ENCODE data around the gene IFNA10. TPM values are rescaled to one million over a fixed set of nuclear protein-coding genes. Genes with fewer than 3 reads are reported as not detected.
A peak's percentile ranks its signal among the peaks of the same experiment; 100 is the strongest.
"Not testable (repeated sequence)": the region's sequence is repeated elsewhere in the genome, so short reads cannot be mapped to it uniquely, and the experiment has no call there.

The IFNA10 gene
- total RNA-seq, 2 experiments from 2014 or later = not detected

DNA sequence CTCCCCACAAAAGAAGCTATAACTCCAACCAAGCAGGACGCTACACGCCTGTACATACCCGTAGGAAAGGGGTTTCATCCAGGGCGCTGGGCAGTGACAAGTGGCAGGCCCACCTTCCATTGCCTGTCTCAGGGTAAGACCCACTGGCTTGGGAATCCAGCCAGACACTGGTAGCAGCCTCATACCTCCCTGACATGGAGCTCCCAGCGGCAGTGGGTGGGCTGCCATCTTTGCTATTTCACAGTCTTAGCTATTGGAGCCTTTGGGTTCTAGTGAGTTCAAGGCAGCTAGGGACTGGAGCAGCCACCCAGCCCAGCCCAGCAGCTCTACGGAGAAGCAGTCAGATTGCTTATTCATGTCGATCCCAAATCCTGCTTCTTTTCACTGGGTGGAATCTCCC is 3.4 kb upstream of the IFNA10 start:
- no peak overlapping the region for H3K27ac Mint-ChIP-seq
- H3K4me3 Mint-ChIP-seq = no peak overlapping the region
- H3K4me1 Mint-ChIP-seq (ENCODE audit: low read depth) = peaks cover 6% of the 10 kb centered on the region
- ATAC-seq (no peak), DNase-seq (no peak)
- POLR2A ChIA-PET = no interaction called here
- TF ChIP-seq, protein P1, sequence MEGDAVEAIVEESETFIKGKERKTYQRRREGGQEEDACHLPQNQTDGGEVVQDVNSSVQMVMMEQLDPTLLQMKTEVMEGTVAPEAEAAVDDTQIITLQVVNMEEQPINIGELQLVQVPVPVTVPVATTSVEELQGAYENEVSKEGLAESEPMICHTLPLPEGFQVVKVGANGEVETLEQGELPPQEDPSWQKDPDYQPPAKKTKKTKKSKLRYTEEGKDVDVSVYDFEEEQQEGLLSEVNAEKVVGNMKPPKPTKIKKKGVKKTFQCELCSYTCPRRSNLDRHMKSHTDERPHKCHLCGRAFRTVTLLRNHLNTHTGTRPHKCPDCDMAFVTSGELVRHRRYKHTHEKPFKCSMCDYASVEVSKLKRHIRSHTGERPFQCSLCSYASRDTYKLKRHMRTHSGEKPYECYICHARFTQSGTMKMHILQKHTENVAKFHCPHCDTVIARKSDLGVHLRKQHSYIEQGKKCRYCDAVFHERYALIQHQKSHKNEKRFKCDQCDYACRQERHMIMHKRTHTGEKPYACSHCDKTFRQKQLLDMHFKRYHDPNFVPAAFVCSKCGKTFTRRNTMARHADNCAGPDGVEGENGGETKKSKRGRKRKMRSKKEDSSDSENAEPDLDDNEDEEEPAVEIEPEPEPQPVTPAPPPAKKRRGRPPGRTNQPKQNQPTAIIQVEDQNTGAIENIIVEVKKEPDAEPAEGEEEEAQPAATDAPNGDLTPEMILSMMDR (IDR thresholded peaks at IDR 0.05) = no peak
- CTCF ChIA-PET = interaction anchor here (0.7 to 1.9 kb wide), 3 partner anchors 15 to 185 kb away, joined by 3 to 7 read pairs (median 4); no protein-coding TSS in a partner anchor
- no peaks in the 10 kb centered on the region for H3K9me3 Mint-ChIP-seq
- H3K27me3 Mint-ChIP-seq = peaks cover 3% of the 10 kb centered on the region
- H3K36me3 Mint-ChIP-seq (ENCODE audit: low read depth) = no peaks in the 10 kb centered on the region
- intact Hi-C loops (cut with micrococcal nuclease) = loop anchor here (10.0 kb wide), 1 partner anchor 574 kb away; no protein-coding TSS in a partner anchor

- TF ChIP-seq, protein P1 (IDR thresholded peaks at IDR 0.05) = no peak
- H3K27me3 Mint-ChIP-seq = peaks cover 5% of the 10 kb centered on the region
- ChIA-PET CTCF (no interaction called here), POLR2A (no interaction called here)
- intact Hi-C loops (cut with micrococcal nuclease) = no loop called here
- ATAC-seq (peak; percentile 42), DNase-seq (no peak)
- peaks cover 3% of the 10 kb centered on the region for H3K9me3 Mint-ChIP-seq
- H3K4me3 Mint-ChIP-seq = no peak overlapping the region
- no peak overlapping the region for H3K27ac Mint-ChIP-seq
- H3K36me3 Mint-ChIP-seq (ENCODE audit: low read depth) = no peaks in the 10 kb centered on the region
- peaks cover 5% of the 10 kb centered on the region for H3K4me1 Mint-ChIP-seq (ENCODE audit: low read depth)
Observed at GRCh38 chr9:21205204-21205603, 1.7 kb downstream of the IFNA10 start.

DNA sequence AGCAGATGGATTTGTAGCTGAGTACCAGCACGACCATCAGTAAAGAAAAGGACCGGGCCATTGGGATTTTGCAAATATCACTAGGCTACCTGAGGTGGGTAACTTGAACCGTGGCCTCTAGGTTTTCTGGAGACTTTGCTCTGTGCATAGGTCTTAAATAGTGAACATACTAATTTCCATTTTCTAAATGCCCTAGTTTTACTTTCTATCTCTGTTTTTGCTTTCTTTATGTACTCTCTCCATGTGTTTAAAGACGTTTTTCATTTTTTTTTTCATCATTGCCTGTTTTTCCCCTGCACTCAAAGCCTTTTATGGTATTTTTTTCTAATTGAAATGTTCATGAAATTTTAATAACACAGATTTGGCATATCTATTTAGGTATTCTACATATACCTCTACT is 4.8 kb downstream of the IFNA10 start, which contains the start of gene IFNA7:
Gene IFNA7, minus strand, starts transcription at position 101 of the 400 bp plus-strand sequence. Its CDS starts 40 bp downstream, at position 61.
- CTCF ChIA-PET = interaction anchor here (0.6 to 1.5 kb wide), 3 partner anchors 11 to 194 kb away, joined by 3 read pairs; no protein-coding TSS in a partner anchor
- intact Hi-C loops (cut with micrococcal nuclease); H3K4me1 Mint-ChIP-seq (ENCODE audit: low read depth); H3K27me3 Mint-ChIP-seq; H3K4me3 Mint-ChIP-seq; ATAC-seq; POLR2A ChIA-PET; H3K27ac Mint-ChIP-seq; DNase-seq; H3K9me3 Mint-ChIP-seq; H3K36me3 Mint-ChIP-seq (ENCODE audit: low read depth): not testable (repeated sequence)

DNA sequence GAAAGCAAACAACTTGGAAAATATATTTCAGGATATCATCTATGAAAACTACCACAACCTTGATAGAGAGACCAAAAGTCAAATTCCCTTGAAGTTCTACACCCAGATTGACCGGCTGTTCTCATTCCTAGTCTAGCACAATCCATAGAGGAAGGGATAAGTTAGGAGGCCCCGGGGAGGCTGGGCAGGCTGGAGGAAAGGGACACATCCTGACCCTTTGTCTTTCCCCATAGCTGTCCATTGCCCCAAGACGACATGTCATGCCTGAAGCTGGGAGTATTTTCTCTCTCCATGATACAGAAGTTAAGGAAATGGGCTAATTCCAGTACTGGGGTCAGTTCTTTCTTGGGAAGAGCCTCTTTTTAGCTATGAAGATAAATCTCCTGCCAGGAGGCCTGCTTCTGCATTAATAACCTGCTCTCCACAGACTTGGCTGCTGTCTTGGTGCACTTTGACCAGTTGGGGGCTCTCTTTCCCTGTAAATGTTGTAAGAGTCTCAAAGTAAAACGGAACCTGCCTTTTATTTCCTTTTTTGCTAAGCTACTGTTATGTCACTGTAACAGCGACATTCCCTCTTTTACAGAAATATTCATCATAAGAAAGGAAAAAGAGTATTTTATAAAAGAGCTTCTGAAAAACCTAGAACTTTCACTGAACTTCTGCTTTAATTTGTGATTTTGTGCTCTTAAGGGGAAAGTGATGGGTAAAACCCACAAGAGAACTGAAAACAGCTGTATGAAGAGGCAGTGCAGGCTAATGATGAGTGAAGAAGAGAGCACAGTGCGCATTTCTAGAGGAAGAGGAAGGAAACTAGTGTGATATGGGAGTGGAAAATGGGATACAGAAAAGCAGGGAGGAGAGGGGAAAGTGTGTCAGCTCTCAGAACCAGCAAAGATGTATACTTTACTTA is 11.8 kb downstream of the IFNA10 start:
- intact Hi-C loops (cut with micrococcal nuclease) = not testable (repeated sequence)
- ATAC-seq = peak; percentile 99
- POLR2A ChIA-PET = interaction anchor here (0.6 kb wide), 2 partner anchors 38 to 133 kb away, joined by 3 read pairs; no protein-coding TSS in a partner anchor

GRCh38 chr9:21187487-21187886 is 19.5 kb downstream of the IFNA10 start, which contains the start of gene IFNA4:
Gene IFNA4 (minus strand): TSS chr9:21187587. CDS start chr9:21187531, 56 bp downstream.
- H3K4me1 Mint-ChIP-seq (ENCODE audit: low read depth); H3K9me3 Mint-ChIP-seq; DNase-seq; intact Hi-C loops (cut with micrococcal nuclease); H3K36me3 Mint-ChIP-seq (ENCODE audit: low read depth); H3K27me3 Mint-ChIP-seq; POLR2A ChIA-PET; H3K27ac Mint-ChIP-seq; ATAC-seq; H3K4me3 Mint-ChIP-seq: not testable (repeated sequence)
- CTCF ChIA-PET = interaction anchor here (0.8 kb wide), 1 partner anchor 208 kb away, joined by 4 read pairs; no protein-coding TSS in a partner anchor

More for the DNA sequence above, 11.8 kb downstream of the IFNA10 start:
- CTCF ChIA-PET = interaction anchor here (0.6 to 4.6 kb wide), 49 partner anchors 8 to 1049 kb away, joined by 3 to 38 read pairs (median 4); partner anchors contain the start of genes IFNW1 and KLHL9
- peak overlapping the region; percentile 6 for H3K4me3 Mint-ChIP-seq
- TF ChIP-seq, protein P1 (IDR thresholded peaks at IDR 0.05) = peak; percentile 60
- not testable (repeated sequence) for H3K4me1 Mint-ChIP-seq (ENCODE audit: low read depth); H3K27ac Mint-ChIP-seq; H3K36me3 Mint-ChIP-seq (ENCODE audit: low read depth); H3K27me3 Mint-ChIP-seq; H3K9me3 Mint-ChIP-seq
- DNase-seq = peak; percentile 64

Measured in activated CD8-positive, alpha-beta T cell treated with anti-CD3 and anti-CD28 coated beads for 36 hours (primary cell).